NCI-H146 treated with DMSO at 0.1 percent for 48 hours (cell line): ENCODE data around the gene GOLGA5.
"Not testable (repeated sequence)": the region's sequence is repeated elsewhere in the genome, so short reads cannot be mapped to it uniquely, and the experiment has no call there.

ENCODE experiments used
- DNase-seq: peaks from one replicate; lab custom pipeline; 2025; ENCODE audit not compliant: unreplicated experiment; lab: John Stamatoyannopoulos, UW

Gene GOLGA5

DNA sequence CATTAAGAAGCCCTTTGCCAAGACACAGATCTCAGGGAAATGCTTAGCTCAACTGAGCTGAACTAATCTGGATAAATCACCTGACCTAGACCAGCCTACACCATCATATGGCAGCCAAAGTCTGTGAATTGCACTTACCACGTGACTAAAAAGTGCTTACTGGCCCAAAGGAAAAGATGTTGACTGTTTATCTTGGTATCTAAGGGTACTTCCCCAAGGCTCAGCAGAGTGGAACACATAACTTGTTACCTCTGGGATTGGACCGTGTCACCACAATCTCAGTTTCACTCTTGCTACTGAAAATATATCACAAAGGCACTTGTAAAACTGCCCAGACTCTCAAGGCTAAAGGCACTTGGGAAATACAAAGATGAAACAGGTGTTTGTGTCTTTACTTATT, 18.8 kb upstream of the GOLGA5 start:
- DNase-seq, result not testable (repeated sequence)

DNA sequence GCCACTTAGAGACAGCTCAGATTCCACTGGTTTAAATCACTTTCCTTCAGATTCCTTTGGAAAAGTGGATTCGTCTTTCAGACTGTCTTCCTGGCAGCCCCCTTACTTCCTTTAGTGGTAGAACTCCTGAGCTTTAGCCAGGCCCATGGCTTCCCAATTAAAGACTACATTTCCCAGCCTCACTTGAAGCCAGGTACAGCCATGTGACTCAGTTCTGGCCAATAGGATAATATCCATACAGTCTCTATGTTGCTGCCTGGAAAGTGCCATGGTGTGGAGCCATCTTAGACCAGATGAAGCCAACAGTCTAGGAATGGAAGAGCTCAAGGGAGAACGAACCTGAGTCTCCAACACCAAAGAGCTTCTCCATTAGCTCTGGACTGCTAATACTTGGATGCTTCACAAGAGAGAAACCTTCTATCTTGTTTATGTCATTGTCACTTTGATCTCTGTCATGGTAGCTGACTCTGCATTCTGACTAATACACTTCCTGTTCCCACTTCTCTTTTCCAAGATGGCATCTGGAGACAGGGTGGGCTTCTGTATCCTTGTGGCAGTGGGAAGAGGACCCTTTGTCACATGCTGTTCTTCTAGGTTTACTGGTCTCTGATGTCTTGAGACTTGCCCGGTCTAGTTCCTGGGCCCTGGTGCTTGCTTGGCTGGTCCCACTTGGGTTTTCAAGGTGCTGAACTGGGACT, 15.1 kb upstream of the GOLGA5 start:
- DNase-seq, result not testable (repeated sequence)

DNA sequence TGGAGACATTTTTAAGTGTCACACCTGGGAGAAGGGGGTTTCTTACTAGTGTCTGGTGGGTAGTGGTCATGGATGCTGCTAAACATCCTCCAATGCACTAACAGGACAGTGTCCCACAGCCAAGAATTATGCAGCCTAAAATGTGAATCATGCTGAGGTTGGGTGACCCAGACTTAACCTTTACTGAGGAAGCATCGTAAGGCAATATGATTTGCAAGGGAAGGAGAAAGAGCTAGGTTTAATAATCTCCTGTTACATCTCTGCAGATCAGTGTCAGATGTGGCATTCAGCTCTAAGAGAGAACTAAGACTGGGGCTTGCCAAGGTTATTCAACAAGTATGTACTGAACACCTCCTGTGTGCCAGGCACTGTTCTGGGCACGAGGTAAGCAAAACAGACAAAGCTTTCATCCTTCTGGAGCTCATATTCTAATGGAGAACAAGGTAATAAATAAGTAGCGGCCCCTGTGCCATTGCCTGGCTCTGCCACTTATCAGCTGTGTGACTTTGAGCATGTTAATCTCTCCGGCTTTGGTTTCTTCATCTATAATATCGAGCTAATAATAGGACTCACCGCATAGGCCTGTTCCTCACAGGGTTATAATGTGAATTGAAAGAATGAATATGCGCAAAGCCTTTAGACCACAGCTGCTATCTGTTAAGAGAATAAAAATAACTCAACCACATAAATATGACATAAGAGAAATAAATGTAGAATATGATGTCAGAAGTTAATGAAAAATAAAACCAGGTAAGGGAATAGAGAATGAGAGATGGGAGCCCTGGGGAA, 13.5 kb upstream of the GOLGA5 start:
- DNase-seq, result no peak

DNA sequence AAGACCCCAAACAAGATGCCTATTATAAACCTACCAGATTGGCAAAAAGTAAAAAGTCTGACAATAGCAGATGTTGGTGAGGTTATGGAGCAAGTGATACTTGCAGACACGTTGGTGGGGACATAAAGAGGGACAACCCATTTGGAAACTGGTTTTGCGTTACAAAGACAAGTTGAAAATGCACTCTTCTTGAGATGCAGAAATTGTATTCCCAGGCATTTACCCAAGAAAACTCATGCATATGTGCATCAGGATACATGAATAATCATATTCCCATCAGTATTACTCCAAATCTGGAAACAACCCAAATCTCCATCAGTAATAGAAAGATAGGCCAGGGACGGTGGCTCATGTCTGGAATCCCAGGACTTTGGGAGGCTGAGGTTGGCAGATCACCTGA, 12.8 kb upstream of the GOLGA5 start:
- no peak for DNase-seq

DNA sequence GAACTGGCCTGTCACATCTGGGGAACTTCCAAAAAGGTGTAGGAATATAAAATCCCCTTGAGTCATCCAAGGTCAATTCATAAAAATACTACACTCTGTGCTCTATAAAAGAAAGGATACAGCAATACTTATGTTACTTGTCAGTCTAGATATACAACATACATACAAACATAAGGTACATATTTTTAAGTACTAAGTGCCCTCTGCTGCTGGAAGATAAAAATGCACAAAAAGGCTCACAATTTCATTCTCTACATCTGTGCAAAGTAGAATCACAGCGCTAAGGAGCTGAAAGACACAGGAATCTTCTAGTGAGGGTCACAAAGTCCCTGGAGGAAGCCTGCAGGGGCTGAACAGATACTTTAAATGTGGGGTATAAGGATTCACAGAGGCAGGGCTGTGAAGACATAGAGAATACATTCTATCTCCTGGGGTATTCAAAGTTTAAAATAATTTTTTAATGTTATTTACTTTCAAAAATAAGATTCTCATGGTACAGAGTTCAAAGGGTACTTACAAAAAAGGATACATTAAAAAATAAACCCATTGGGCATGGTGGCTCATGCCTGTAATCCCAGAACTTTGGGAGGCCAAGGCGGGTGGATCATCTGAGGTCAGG, 10.2 kb upstream of the GOLGA5 start:
- peak; percentile 62 for DNase-seq

DNA sequence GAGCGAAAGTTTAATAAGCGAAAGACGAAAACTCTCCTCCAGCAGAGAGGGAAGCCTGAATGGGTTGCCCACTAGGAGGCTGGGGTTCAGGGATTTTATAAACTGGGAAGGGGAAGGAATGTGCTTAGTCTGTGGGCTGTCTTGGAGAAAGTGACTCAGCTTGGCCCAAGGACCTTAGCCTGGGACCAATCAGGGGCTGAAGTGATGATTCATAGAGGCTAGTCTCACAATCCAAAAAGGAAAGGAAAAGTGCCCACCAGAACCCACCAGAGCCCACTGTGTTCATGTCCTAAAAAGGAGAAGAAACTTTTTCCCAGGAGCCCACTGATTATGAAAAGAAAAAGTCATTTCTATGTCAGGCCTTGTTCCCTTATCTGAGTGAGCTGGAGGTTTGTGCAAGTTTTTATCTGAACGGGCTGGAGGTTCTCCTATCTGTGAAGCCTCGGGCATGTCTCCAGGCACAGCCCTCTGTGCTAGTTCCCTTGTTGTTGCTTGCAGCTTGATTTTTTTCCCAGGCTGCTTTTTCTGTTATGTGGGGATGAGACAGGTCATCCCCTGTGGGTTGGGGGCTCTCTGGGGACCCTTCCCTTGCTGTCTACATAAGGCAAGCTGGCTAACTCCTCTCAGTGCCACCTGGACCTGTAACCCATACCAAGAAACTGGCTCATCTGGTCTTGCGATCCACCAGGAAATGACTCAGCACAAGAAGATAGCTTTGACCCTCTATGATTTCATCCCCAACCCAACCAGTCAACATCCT, 8.3 kb upstream of the GOLGA5 start:
- DNase-seq, result no peak

DNA sequence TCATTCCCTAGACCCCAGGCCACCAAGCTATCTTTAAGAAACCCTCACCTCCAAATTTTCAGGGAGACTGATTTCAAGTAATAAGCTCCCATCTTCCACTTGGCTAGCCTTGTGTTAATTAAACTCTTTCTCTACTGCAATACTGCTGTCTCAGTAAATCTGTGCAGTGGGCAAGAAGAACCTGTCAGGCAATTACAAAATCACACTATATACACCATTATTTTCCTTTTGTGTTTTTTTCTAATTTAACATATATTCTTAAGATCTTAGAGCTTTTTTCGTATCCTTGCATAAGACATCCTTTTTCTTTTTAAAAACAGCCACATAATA, 7.7 kb upstream of the GOLGA5 start:
- DNase-seq, result no peak

DNA sequence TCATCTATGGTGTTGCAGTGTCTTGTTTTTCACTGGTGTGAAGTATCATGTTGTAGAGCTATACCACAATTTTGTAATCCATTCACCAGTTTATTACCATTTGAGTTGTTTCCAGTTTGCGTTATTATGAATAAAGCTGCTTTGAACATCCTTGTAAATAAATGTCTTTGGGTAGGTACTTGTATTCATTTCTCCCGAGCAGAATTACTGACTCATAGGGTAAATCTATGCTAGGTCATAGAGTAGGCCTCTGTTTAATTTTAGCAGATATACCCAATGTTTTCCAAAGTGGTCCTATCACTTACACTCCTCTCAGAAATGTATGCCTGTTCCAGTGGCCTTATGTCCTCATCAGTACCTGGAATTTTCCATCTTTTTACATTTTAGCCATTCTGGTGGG, 6.6 kb upstream of the GOLGA5 start:
- no peak for DNase-seq

DNA sequence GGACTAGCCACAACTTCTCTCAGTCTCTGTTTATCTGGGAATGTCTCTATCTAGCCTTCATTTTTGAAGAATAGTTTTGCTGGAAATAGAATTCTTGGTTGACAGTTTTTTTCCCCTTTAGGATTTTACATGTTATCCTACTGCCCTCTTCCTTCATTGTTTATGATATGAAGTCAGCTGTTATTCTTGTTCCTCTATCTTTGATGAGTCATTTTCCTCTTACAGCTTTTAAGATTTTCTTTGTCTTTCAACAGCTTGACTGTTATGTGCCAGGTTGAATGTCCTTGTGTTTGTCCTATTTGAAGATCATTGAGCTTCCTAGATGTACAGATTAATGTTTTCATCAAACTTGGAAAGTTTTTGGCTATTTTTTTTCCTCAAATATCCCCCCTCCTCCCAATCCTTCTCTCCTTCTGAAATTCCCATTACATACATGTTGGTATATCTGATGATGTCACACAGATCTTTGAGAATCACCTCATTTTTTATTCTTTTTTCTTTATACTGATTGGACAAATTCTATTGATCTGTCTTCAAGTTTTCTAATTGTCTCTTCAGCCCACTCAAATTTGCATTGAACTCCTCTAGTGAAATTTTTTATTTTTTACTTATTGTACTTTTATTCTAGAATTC, 4.5 kb upstream of the GOLGA5 start:
- DNase-seq, result no peak

DNA sequence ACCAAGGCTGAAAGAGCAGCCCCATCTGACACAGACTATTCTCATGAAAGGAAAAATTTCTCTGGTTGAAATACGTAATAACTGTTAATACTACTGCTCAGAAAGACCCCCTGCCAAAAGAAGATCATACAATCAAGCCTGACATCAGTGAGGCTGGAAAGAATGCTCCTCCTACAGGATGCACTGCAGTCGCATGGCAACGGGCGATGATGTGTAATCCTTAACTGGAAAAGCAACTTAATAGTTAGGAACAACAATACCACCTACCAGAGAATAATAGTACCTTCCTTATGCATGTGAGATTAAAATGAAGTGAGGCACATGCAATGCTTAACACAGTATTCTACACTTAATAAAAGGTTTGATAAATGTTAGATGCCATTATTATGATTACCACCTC, 1.2 kb upstream of the GOLGA5 start:
- no peak for DNase-seq

DNA sequence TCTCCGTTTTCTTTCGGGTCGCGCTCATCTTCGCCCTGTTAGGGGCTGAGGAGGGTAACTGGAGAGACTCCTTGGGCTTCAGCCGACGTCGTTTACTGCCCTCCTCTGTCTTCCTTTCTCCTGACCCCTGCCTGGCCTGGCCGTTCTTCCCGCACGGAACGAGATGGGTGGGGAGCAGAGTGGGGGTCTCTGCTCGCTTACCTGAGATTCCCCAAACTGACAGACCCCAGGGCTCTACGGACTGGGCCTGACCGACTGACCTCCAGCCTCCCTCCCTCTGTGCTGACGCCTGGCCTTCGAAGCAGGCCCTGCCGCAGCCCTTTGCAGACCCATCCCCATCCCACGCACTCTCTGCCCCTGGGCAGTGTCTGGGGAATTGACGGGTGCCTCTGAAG, 439 bp downstream of the GOLGA5 start:
- DNase-seq, result no peak

DNA sequence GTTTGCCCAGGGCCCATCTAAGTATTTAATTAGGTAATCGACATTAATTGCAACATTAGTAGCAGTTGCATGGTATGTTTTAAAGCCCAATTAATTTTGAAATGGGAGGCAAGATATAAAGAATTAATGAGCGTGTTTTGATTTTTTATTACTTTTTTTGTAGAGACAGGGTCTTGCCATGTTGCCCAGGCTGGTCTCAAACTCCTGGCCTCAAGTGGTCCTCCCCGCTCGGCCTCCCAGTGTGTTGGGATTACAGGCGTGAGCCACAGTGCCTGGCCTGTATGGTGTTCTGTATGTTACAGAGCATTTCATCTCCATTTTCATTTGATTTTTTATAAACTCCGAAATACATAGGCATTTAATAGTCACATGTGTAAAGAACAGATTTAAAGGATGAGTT, 856 bp downstream of the GOLGA5 start:
- DNase-seq, result no peak

DNA sequence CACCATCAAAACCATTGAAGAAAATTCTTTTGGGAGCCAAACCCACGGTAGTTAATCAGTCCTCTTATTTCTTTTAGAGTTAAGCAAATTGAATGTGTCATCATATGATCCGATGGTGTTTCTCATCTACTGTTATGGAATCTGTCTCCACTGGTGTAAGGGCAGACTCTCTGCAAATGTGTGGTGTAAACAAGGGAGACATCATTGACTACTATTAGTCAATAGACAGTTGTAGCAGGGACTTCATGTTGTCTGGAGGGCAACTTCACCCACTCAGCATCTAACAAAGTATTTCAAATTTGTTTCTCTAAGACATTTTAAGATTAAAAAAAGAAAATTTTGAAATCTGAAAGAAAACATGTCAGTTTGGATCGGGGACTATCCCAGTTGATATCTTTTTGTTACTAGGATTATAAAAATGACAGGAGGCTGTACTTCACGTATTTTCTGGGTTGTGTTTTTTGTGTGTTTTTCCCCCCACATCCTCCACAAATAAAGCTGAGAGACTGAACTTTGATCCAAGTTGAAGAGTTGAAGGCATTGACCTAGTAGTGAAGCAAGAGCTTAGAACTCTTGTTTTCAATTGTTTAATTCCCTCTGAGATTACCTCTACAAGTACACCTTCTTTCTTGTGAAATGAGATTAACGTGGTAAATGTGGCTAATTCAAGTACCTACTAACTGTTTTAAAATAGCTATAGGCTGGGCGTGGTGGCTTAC, 4.0 kb downstream of the GOLGA5 start:
- no peak for DNase-seq

DNA sequence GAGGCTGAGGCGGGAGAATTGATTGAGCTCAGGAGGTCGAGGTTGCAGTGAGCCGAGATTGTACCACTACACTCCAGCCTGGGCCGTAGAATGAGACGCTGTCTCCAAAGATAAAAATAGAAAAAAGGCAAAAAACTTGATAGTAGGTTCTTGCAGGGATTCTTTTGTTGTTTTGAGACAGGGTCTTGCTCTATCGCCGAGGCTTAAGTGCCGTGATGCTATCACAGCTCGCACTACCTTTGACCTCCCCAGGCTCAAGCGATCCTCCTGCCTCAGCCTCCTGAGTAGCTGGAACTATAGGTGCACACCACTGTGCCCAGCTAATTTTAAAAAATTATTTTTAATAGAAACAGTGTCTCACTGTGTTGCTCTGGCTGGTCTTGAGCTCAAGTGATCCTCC, 4.7 kb downstream of the GOLGA5 start:
- DNase-seq, result no peak

DNA sequence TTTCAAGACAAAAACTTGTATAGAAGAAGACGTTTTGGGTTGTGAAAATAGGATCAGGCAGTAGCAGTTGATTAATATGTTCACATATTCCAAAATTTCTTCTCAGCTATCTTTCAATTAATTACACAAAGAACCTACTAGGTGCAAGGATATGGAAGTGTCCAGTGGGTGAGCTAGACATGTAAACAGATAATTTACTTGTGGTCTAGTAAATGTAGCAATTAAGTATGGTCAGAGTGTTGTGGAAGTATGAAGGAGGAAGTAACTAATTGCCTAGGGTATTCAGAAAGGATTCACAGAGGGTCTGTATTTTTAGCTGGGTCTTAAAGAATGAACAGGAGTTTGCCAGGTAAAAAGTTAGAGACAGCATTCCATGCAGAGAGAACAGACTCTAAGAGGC, 5.9 kb downstream of the GOLGA5 start:
- DNase-seq, result no peak

DNA sequence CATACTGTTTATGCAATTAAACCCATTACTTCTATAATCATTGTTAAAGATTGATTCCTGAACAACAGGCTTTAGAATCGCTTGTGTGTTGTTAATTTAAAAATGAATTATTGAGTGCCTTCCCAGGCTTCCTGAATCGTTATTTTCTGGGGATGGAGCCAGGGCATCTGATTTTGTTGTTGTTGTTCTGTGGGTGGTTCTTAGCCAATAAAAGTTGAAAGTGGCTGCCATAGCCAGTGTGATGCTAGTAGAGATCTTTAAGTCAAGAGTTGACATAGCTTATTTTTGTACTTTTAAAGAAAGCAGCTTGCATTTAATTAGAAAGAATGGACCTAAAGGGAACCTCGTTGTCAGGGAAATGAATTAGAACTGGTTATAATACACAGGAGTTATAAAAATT, 6.4 kb downstream of the GOLGA5 start:
- DNase-seq, result no peak

DNA sequence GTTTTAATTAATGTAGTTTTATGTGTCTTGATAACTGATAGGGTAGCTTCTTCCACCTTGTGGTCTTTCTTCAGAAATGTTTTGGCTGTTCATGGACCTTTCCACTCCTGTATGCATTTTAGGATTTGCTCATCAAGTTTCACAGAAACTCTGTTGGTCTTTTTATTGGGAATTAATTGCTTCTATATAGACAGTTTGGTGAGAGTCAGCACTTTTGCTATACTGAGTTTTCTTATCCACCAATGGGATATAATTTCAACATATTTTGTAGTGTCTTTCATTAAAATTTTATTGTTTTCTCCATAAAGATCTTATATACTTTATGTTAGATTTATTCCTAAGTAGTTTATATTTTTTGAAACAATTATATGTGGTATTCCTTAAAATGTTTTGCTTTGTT, 7.8 kb downstream of the GOLGA5 start:
- DNase-seq, result no peak

DNA sequence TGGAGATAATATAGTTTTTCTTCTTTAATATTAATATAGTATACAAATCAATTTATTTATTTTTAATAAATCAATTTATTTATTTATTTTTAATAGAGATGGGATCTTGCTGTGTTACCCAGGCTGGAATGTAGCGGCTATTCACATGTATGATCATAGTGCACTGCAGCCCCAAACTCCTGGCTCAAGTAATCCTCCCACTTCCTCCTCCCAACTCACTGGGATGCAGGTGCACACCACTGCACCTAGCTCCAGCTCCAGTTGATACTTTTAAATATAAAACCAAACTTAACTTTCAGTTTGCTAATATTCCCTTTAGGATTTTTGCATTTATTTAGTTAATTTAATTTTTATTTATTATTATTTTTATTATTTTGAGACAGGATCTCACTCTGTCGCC, 8.6 kb downstream of the GOLGA5 start:
- no peak for DNase-seq

DNA sequence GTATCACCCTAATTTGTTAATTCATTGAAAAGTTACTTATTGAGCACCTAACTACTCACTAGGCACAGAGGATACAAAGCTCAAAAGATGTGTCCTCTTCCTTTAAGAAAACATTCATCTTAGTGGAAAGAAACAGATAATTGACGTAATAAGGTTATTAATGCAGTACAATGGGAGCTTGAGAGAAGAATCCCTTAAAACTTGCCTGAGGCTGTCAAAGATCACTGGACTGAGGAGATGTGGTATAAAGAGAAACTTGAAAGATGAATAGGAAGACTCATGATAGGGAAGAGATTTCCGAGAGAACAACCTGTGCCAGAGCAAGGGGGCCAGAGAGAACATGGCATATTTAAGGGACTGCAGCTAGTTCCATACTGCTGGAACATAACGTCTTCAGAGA, 19.1 kb downstream of the GOLGA5 start:
- DNase-seq, result no peak

DNA sequence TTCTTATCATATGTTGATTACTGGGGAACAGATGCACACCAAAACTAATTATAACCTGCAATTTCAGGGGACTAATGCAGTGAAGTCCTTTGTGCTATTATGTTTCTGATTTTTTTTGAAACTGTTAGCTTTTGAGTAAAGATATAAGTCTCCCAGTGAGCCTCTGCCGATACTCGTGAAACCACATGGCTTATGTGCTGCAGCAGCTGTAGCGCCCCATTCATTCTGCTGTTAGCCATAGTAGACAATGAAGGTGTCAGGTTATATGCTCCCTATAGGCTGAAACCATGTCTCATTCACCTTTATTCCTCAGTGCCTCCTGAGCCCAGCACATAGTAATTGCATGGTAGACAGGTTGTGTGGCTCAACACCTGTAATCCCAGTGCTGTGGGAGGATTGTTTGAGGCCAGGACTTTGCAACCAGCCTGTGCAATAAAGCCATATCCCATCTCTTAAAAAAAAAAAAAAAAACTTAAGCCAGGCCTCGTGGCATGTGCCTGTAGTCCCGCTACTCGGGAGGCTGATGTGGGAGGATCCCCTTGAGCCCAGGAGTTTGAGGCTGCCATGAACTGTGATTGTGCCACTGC, 25.0 kb downstream of the GOLGA5 start:
- DNase-seq, result no peak
